GM12891 (cell line): ENCODE measurements around the gene RAPGEF2.
A peak's percentile ranks its signal among the peaks of the same experiment; 100 is the strongest.

Experiments
- DNase-seq: peaks from one replicate; pipeline ENCODE4 v3.0.0; 2011; ENCODE audit warnings: low spot score; ENCODE audit not compliant: insufficient read length
- FAIRE-seq: peaks from 2 replicates; lab custom pipeline; 2011; peaks lifted over from hg19 to GRCh38; lab: Jason Lieb, UNC
- PAX5 ChIP-seq: IDR thresholded peaks from 2 replicates; pipeline ENCODE4 v1.6.1; 2011; ENCODE audit warnings: low read length, moderate library complexity, mild to moderate bottlenecking; ENCODE audit not compliant: insufficient read depth, severe bottlenecking
- POLR2A ChIP-seq: IDR thresholded peaks from 2 replicates; pipeline ENCODE4 v1.6.1; 2011; ENCODE audit warnings: low read depth, low read length, control low read depth
- POLR2AphosphoS5 ChIP-seq: IDR thresholded peaks from 2 replicates; pipeline ENCODE4 v1.6.1; 2011; ENCODE audit warnings: low read depth, low read length, control low read depth
- POU2F2 ChIP-seq: IDR thresholded peaks from 2 replicates; pipeline ENCODE4 v1.6.1; 2011; ENCODE audit warnings: low read depth, mild to moderate bottlenecking, control low read depth, low read length, moderate library complexity
- SPI1 ChIP-seq: IDR thresholded peaks from 2 replicates; pipeline ENCODE4 v1.6.1; 2011; ENCODE audit warnings: low read depth, low read length, control low read depth
- TAF1 ChIP-seq: IDR thresholded peaks from 2 replicates; pipeline ENCODE4 v1.6.1; 2011; ENCODE audit warnings: low read depth, low read length, control low read depth

Gene RAPGEF2

DNA sequence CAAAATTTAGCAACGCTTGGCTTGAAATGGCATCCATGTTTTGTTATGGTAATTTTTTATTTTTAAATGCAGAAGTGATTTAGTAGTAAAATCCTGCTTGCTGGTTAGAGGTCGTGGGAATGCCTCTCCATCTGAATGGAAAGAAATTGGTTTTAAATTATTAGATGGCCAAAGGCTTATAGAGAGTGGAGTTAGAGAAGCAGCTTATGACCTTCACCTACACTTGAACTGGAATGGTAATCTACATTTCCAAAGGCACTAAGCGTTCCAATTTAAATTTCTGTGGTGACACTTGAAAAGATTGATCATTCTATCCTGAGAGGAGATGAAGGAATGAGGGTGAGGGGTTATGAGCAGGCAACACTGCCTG lies 280.7 kb downstream of the RAPGEF2 start:
- TF ChIP-seq SPI1, result no peak
- TF ChIP-seq POU2F2, result no peak
- no peak for TF ChIP-seq TAF1
- no peak for TF ChIP-seq PAX5
- no peak for TF ChIP-seq POLR2A
- TF ChIP-seq POLR2AphosphoS5, result no peak
- no peak for DNase-seq
- no peak for FAIRE-seq

DNA sequence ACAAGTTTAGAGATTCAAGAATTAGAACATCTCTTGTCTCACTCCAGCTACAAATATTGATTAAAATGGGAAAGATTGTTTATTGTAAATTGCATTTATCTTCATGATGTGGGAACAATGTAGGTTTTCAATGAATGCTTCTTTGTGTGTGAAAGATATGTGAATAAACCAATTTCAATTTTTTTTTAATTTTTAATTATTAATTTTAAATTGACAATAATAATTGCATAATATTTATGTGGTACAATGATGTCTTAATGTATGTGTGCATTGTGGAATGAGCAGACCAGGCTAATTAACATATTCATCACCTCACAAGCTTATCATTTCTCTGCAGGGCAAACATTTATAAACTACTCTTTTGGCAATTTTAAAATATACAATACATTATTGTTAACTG lies 281.1 kb downstream of the RAPGEF2 start:
- FAIRE-seq (no peak), DNase-seq (no peak)

DNA sequence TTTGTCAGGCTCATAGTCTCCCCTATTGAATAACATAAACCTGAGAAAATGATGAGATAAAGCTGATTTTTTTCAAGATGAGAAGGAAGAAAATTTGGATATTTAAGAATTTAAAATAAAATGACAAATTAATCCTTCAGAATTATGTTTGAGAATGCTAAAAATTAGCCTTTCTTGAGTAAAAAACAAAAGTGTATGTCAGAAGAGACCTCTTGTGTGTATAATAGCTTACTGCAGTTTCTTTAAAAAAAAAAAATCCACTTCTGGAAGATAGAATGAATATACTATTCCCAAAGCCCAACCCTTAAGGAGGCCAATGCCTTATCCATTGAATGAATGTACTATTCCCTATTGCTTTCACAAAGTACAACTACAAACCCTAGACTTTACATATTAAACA lies 281.8 kb downstream of the RAPGEF2 start:
- TF ChIP-seq SPI1, result no peak
- TF ChIP-seq TAF1, result no peak
- TF ChIP-seq POLR2AphosphoS5, result no peak

More for the DNA sequence above, 281.1 kb downstream of the RAPGEF2 start:
- TF ChIP-seq SPI1 (no peak), POLR2A (no peak), POU2F2 (no peak), POLR2AphosphoS5 (no peak), TAF1 (no peak), PAX5 (no peak)

DNA sequence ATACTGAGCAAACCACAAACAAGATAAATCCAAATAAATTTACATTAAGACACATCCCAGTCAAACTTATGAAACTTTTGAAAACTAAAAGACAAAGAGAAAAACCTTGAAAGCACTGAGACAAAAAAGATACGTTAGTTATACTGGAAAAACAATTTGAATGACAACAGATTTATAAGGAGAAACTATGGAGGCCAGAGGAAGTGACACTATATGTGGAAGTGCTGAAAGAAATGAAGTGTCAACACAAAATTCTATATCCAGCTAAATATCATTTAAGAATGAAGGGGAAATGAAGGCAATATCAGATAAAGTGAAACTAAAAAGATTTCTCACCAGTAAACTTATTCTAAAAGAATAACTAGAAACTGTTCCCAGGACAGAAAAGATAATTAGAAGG lies 283.7 kb downstream of the RAPGEF2 start:
- DNase-seq (no peak), FAIRE-seq (no peak)
- TF ChIP-seq TAF1 (no peak), POLR2AphosphoS5 (no peak), PAX5 (no peak), SPI1 (no peak), POU2F2 (no peak), POLR2A (no peak)

More for the DNA sequence above, 281.8 kb downstream of the RAPGEF2 start:
- FAIRE-seq, result no peak
- DNase-seq, result no peak

DNA sequence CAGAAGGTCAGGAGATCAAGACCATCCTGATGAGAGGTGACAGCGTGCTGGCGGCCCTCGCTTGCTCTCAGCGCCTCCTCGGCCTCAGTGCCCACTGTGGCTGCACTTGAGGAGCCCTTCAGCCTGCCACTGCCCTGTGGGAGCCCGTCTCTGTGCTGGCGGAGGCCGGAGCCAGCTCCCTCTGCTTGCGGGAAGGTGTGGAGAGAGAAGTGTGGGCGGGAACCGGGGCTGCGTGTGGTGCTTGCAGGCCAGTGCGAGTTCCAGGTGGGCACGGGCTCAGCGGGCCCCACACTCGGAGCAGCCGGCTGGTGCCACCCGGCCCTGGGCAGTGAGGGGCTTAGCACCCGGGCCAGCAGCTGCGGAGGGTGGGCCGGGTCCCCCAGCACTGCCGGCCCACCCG lies 286.9 kb downstream of the RAPGEF2 start:
- TF ChIP-seq PAX5 (no peak), SPI1 (no peak), POLR2AphosphoS5 (no peak), TAF1 (no peak)
- no peak for DNase-seq
- FAIRE-seq, result no peak

DNA sequence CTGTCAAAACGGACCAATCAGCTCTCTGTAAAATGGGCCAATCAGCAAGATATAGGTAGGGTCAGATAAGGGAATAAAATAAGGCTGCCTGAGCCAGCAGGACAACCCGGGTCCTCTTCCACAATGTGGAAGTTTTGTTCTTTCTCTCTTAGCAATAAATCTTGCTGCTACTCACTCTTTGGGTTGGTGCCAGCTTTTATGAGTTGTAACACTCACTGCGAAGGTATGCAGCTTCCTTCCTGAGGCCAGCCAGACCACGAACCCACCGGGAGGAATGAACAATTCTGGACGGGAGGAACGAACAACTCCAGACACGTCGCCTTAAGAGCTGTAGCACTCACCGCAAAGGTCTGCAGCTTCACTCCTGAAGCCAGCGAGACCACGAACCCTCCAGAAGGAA lies 287.8 kb downstream of the RAPGEF2 start:
- DNase-seq (no peak), FAIRE-seq (no peak)
- no peak for TF ChIP-seq PAX5

DNA sequence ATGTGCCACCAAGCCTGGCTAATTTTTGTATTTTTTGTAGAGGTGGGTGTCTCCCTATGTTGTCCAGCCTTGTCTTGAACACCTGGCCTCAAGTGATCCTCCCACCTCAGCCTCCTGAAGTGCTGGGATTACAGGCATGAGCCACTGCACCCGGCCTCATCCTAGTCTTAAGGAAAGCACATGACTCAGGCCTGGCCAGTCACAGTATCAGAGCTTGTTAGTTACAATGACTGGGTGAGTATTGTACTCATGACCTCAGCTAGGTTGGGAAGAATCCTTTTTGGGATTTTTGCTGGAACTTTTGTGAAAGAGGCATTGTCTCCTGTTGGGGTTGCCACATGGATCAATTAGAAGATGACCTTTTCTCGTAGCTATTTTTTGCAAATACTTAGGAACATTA lies 292.8 kb downstream of the RAPGEF2 start:
- DNase-seq (no peak), FAIRE-seq (no peak)
- TF ChIP-seq TAF1 (no peak), POLR2AphosphoS5 (no peak), PAX5 (no peak), POU2F2 (no peak), POLR2A (no peak), SPI1 (no peak)

DNA sequence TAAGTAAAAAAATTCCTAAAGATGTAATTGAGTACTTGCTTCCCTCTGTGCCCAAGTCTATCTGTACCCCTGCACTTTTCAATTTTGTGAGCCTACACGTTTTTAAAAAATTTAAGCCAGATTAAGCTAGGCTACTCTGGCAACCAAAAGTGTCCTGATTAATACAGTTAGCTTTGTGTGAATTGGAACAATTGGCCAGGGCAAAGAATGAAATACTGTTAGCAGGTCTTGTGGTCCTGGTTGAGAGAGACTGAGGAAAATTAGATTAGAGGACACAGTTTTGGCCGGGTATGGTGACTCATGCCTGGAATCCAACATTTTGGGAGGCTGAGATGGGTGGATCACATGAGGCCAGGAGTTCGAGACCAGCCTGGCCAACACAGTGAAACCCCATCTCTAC lies 293.3 kb downstream of the RAPGEF2 start:
- FAIRE-seq (no peak), DNase-seq (no peak)
- TF ChIP-seq POLR2A (no peak), TAF1 (no peak), POU2F2 (no peak), PAX5 (no peak), POLR2AphosphoS5 (no peak), SPI1 (no peak)

DNA sequence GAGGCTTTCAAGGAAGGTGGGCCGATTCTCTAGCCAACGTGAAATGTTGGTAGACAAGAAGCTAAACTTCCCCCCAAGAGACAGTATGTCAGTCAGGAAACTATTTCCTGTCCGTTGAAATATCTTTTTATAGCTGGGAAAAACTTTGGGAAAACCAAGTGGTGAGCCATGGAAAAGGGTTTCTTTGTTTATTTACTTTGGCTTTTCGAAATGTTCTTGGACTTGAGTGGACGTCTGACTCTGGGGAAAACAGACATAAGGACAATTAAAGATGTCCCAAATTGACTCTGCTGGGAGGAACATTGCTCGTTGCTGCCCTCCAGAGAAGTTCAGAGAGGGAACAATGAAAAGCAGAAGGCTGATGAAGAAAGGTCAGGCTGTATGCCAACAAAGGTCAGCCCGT lies 295.4 kb downstream of the RAPGEF2 start:
- TF ChIP-seq SPI1 (no peak), TAF1 (no peak), POU2F2 (no peak), PAX5 (no peak), POLR2A (no peak), POLR2AphosphoS5 (no peak)
- DNase-seq (no peak), FAIRE-seq (no peak)

DNA sequence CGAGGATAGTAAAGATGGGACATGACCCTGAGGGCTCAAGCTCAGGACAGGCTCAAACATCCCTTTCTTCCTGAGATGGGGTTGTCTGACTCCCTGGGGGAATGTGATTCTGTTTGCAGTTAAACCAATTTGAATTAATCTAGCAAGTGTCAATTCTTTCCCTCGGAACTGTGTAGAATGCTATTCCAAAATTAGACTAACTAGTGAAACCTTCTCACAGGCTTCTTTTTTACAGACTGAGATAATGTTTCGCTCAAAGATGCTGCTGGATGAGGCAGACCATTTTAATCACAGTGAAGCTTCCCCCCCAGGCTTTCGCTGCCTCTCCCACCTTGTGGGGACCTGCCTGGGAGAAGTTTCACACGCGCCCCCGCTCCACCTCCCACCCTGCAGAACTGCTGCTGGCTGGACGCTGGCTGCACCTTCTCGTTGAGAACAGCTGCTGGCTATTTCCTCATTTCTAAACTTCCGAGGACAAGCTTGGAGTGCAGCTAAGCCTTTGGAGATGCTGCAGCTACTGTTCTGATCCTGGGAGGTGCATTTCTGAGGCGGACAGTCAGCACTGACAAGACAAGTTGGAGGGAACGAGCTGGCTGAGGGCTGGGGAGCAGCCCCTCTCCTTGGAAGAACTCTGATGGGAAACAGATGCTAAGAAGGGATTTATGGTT lies 297.8 kb downstream of the RAPGEF2 start:
- peak; percentile 33 for FAIRE-seq

More for the DNA sequence above, 297.8 kb downstream of the RAPGEF2 start:
- TF ChIP-seq SPI1 (no peak), POLR2AphosphoS5 (no peak), POLR2A (no peak), TAF1 (no peak), PAX5 (no peak), POU2F2 (no peak)
- DNase-seq, result no peak
